ENCODE results near the gene RNU6-9.

DNA sequence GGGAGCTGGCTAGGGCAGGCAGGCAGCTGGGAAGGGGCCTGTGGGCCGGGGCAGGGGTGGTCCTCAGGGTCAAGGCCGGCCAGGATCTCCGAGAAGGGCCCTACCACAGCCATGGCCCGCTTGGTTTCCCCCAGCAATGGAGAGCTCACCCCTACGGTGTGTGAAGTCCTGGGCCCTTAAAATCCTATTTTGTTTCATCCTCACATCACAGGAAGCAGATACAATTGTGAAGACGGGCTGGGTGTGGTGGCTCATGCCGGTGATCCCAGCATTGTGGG, 8.7 kb downstream of the RNU6-9 start:
- TF ChIP-seq ZNF251 (CRISPR knock-in tag; IDR thresholded peaks at IDR 0.05) (no peak), NFE2L1 (CRISPR knock-in tag; IDR thresholded peaks at IDR 0.05; ENCODE audit: borderline replicate concordance) (no peak), ZNF777 (CRISPR knock-in tag; IDR thresholded peaks at IDR 0.05) (no peak), RERE (CRISPR knock-in tag; IDR thresholded peaks at IDR 0.05; ENCODE audit: low read depth) (no peak), TP53 (CRISPR knock-in tag; conservative IDR thresholded peaks at IDR 0.05) (no peak), KDM6A (CRISPR knock-in tag; IDR thresholded peaks at IDR 0.05; ENCODE audit: low read depth) (no peak), TARDBP (CRISPR knock-in tag; IDR thresholded peaks at IDR 0.05) (no peak)
- TF ChIP-seq, protein P1, sequence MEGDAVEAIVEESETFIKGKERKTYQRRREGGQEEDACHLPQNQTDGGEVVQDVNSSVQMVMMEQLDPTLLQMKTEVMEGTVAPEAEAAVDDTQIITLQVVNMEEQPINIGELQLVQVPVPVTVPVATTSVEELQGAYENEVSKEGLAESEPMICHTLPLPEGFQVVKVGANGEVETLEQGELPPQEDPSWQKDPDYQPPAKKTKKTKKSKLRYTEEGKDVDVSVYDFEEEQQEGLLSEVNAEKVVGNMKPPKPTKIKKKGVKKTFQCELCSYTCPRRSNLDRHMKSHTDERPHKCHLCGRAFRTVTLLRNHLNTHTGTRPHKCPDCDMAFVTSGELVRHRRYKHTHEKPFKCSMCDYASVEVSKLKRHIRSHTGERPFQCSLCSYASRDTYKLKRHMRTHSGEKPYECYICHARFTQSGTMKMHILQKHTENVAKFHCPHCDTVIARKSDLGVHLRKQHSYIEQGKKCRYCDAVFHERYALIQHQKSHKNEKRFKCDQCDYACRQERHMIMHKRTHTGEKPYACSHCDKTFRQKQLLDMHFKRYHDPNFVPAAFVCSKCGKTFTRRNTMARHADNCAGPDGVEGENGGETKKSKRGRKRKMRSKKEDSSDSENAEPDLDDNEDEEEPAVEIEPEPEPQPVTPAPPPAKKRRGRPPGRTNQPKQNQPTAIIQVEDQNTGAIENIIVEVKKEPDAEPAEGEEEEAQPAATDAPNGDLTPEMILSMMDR (CRISPR knock-in tag; IDR thresholded peaks at IDR 0.05): no peak

All from HepG2 (cell line).